Mucosa of descending colon (tissue), 3 donors: ENCODE results near the gene CAMSAP3. TPM values are rescaled to one million over a fixed set of nuclear protein-coding genes. Genes with fewer than 3 reads are reported as not detected.
"Not testable (repeated sequence)": the region's sequence is repeated elsewhere in the genome, so short reads cannot be mapped to it uniquely, and the experiment has no call there.

ENCODE experiments used
- ATAC-seq: fragments of 200-7000 bp; cut with Tn5 transposase; one replicate; pipeline ENCODE4 v1.9.1; 2020; ENCODE audit warnings: mild to moderate bottlenecking, moderate library complexity
- DNase-seq, 3 donors: peaks; one replicate each; pipeline ENCODE4 v3.0.0-alpha.2; 2020
- H3K36me3 ChIP-seq: fragments of 200-600 bp; one replicate; pipeline ENCODE4 v1.8.0; 2021; ENCODE audit warnings: low read depth, mild to moderate bottlenecking
- H3K4me1 ChIP-seq: fragments of 200-600 bp; one replicate; pipeline ENCODE4 v1.8.0; 2021; ENCODE audit warnings: low read depth, mild to moderate bottlenecking
- H3K4me3 ChIP-seq: fragments of 200-600 bp; one replicate; pipeline ENCODE4 v1.8.0; 2021; ENCODE audit warnings: mild to moderate bottlenecking
- H3K9me3 ChIP-seq: fragments of 200-600 bp; one replicate; pipeline ENCODE4 v1.8.0; 2021; ENCODE audit warnings: mild to moderate bottlenecking
- intact Hi-C, 2 donors: fragments of 100-400 bp; cut with DNase I in 1 of 2; cut with micrococcal nuclease in 1 of 2; formaldehyde crosslinking; loops; one replicate each; pipeline versions ENCODE4 v1.11.0 to v1.11.1; 2022; cut with DNase I, micrococcal nuclease
- total RNA-seq, 3 donors: library from RNA; stranded (reverse); fragmentation: NEBNext Ultra II Directional in 2 of 3; extraction: Animal tissue kit (Norgen Biotek cat#: 25700) in 2 of 3; gene quantifications; one replicate each; pipeline versions ENCODE4 v1.2.1 to v1.2.4, GENCODE V29; 2021 to 2023
- TF ChIP-seq, protein P1 (sequence below): fragments of 200-600 bp; IDR thresholded peaks from one replicate; pipeline ENCODE4 v1.8.0; 2022; ENCODE audit warnings: antibody characterized with exemption, mild to moderate bottlenecking
- donor health status: DM: no; HTN: no; CAD: no; lungs with moderate emphysema.
- donor health status: DM: no; HTN: no; CAD: no.
- donor health status: DM: no; HTN: yes; CAD: no.

CAMSAP3 gene
- total RNA-seq, 3 donors from 2014 or later, result 25.3 to 60.5 (median 41.2) TPM

GRCh38 chr19:7562646-7563393 is 32.8 kb upstream of the CAMSAP3 start:
- no peaks in the 10 kb centered on the region for H3K36me3 ChIP-seq
- ATAC-seq (no peak), DNase-seq (no peak)
- no peaks in the 10 kb centered on the region for H3K9me3 ChIP-seq
- TF ChIP-seq, protein P1, sequence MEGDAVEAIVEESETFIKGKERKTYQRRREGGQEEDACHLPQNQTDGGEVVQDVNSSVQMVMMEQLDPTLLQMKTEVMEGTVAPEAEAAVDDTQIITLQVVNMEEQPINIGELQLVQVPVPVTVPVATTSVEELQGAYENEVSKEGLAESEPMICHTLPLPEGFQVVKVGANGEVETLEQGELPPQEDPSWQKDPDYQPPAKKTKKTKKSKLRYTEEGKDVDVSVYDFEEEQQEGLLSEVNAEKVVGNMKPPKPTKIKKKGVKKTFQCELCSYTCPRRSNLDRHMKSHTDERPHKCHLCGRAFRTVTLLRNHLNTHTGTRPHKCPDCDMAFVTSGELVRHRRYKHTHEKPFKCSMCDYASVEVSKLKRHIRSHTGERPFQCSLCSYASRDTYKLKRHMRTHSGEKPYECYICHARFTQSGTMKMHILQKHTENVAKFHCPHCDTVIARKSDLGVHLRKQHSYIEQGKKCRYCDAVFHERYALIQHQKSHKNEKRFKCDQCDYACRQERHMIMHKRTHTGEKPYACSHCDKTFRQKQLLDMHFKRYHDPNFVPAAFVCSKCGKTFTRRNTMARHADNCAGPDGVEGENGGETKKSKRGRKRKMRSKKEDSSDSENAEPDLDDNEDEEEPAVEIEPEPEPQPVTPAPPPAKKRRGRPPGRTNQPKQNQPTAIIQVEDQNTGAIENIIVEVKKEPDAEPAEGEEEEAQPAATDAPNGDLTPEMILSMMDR, result no peak
- H3K4me3 ChIP-seq, result no peak overlapping the region
- intact Hi-C loops, result no loop called here
- no peaks in the 10 kb centered on the region for H3K4me1 ChIP-seq

GRCh38 chr19:7564866-7565265 is 30.8 kb upstream of the CAMSAP3 start:
- intact Hi-C loops, result loop anchor here in 1 of 2 donors (5.0 kb wide), 1 partner anchor 117 kb away; the partner anchor contains the start of gene TRAPPC5
- no peaks in the 10 kb centered on the region for H3K4me1 ChIP-seq
- DNase-seq (no peak), ATAC-seq (no peak)
- TF ChIP-seq, protein P1, result no peak
- no peaks in the 10 kb centered on the region for H3K9me3 ChIP-seq
- no peaks in the 10 kb centered on the region for H3K36me3 ChIP-seq
- H3K4me3 ChIP-seq, result no peak overlapping the region

- TF ChIP-seq, protein P1, result no peak
- ATAC-seq, result no peak
- intact Hi-C loops, result loop anchor here in 1 of 2 donors (5.0 kb wide), 1 partner anchor 117 kb away; the partner anchor contains the start of gene TRAPPC5
These were observed 30.3 kb upstream of the CAMSAP3 start for GRCh38 chr19:7565332-7565731.

GRCh38 chr19:7570761-7571160 is 24.9 kb upstream of the CAMSAP3 start:
- no peaks in the 10 kb centered on the region for H3K4me1 ChIP-seq
- no peak for DNase-seq
- ATAC-seq, result no peak
- intact Hi-C loops, result no loop called here
- no peak overlapping the region for H3K4me3 ChIP-seq
- H3K9me3 ChIP-seq, result no peaks in the 10 kb centered on the region
- H3K36me3 ChIP-seq, result no peaks in the 10 kb centered on the region
- TF ChIP-seq, protein P1, result no peak

More at GRCh38 chr19:7565332-7565731, 30.3 kb upstream of the CAMSAP3 start:
- Histone ChIP-seq H3K4me1 (no peaks in the 10 kb centered on the region), H3K9me3 (no peaks in the 10 kb centered on the region), H3K36me3 (no peaks in the 10 kb centered on the region), H3K4me3 (no peak overlapping the region)
- DNase-seq, result no peak

GRCh38 chr19:7575434-7576040 is 20.1 kb upstream of the CAMSAP3 start:
- ATAC-seq (peak; percentile 64), DNase-seq (no peak)
- H3K4me1 ChIP-seq, result no peaks in the 10 kb centered on the region
- H3K36me3 ChIP-seq, result no peaks in the 10 kb centered on the region
- intact Hi-C loops, result no loop called here
- H3K9me3 ChIP-seq, result no peaks in the 10 kb centered on the region
- TF ChIP-seq, protein P1, result no peak
- H3K4me3 ChIP-seq, result no peak overlapping the region

DNA sequence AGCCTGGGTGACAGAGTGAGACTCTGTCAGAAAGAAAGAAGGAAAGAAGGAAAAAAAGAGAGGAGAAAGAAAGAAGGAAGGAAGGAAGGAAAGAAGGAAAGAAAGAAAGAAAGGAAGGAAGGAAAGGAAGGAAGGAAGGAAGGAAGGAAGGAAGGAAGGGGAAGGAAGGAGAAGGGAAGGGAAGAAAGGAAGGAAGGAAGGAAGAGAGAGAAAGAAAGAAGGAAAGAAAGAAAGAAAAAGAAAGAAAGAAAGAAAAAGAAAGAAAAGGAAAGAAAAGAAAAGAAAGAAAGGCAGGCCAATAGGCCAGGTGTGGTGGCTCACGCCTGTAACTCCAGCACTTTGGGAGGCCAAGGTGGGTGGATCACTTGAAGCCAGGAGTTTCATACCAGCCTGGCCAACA is 18.2 kb upstream of the CAMSAP3 start:
- H3K4me3 ChIP-seq, DNase-seq, intact Hi-C loops, H3K9me3 ChIP-seq, H3K4me1 ChIP-seq, ATAC-seq, H3K36me3 ChIP-seq: not testable (repeated sequence)
